Hematopoietic multipotent progenitor cell treated with erythropoietin and hydrocortisone succinate and interleukin-3 and kit ligand, for 8 days (in vitro differentiated cells): ENCODE data around the gene PCDHB11.
"Not testable (repeated sequence)": the region's sequence is repeated elsewhere in the genome, so short reads cannot be mapped to it uniquely, and the experiment has no call there.

Experiments
- DNase-seq: peaks from one replicate; pipeline ENCODE4 v3.0.0-alpha.2; 2015

Gene PCDHB11

DNA sequence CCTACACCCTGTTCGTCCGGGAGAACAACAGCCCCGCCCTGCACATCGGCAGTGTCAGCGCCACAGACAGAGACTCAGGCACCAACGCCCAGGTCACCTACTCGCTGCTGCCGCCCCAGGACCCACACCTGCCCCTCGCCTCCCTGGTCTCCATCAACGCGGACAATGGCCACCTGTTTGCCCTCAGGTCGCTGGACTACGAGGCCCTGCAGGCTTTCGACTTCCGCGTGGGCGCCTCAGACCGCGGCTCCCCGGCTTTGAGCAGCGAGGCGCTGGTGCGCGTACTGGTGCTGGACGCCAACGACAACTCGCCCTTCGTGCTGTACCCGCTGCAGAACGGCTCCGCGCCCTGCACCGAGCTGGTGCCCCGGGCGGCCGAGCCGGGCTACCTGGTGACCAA lies 10.7 kb upstream of the PCDHB11 start:
- not testable (repeated sequence) for DNase-seq

DNA sequence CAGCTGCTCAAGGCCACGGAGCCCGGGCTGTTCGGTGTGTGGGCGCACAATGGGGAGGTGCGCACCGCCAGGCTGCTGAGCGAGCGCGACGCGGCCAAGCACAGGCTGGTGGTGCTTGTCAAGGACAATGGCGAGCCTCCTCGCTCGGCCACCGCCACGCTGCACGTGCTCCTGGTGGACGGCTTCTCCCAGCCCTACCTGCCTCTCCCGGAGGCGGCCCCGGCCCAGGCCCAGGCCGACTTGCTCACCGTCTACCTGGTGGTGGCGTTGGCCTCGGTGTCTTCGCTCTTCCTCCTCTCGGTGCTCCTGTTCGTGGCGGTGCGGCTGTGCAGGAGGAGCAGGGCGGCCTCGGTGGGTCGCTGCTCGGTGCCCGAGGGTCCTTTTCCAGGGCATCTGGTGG lies 10.3 kb upstream of the PCDHB11 start:
- not testable (repeated sequence) for DNase-seq

DNA sequence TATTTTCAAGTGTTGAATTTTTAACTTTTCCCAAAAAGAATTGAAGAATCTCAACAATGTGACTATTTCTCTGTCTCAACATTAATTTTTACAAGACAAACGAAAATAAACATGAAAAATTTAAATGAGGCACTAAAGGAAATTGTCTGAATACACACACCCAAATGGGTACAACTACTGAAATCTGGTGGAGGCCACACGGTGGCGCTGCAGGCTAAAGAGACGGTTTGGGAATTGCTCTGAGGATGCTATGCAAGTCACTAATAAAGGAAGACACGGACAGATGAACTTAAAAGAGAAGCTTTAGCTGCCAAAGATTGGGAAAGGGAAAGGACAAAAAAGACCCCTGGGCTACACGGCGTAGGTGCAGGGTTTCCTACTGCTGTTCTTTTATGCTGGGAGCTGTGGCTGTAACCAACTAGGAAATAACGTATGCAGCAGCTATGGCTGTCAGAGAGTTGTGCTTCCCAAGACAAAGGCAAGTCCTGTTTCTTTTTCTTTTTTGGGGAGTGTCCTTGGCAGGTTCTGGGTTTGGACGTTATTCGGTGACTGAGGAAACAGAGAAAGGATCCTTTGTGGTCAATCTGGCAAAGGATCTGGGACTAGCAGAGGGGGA lies 7.2 kb upstream of the PCDHB11 start, which contains the start of gene PCDHB10:
Gene PCDHB10 (plus strand): TSS at position 244 of the 616 bp plus-strand sequence. CDS start 200 bp downstream, at position 444.
- peak; percentile 27 for DNase-seq

GRCh38 chr5:141194332-141194731 lies 5.1 kb upstream of the PCDHB11 start:
- not testable (repeated sequence) for DNase-seq

DNA sequence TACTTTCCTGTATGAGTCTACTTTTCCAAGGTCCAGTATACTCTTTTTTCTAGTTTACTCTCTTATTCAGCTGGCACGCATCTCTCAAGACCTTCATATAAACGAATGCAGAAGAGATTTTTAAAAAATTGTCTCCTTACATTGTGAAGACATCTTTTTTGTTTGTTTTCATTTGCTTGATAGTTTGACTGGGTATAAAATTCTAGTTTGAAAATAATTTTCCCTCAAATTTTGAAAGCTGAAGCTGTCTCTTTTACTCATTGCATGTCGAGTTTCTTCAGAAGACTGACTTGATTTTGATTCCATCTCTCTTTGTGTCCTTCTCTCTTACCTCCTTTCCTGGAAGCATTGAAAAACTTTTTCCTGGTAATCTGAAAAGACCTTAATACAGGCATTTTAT lies 3.1 kb upstream of the PCDHB11 start:
- no peak for DNase-seq

DNA sequence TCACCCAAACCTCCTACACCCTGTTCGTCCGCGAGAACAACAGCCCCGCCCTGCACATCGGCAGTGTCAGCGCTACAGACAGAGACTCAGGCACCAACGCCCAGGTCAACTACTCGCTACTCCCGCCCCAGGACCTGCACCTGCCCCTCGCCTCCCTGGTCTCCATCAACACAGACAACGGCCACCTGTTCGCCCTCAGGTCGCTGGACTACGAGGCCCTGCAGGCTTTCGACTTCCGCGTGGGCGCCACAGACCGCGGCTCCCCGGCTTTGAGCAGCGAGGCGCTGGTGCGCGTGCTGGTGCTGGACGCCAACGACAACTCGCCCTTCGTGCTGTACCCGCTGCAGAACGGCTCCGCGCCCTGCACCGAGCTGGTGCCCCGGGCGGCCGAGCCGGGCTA lies 1.7 kb downstream of the PCDHB11 start:
- DNase-seq = not testable (repeated sequence)

GRCh38 chr5:141201646-141202045 lies 2.2 kb downstream of the PCDHB11 start:
- not testable (repeated sequence) for DNase-seq

DNA sequence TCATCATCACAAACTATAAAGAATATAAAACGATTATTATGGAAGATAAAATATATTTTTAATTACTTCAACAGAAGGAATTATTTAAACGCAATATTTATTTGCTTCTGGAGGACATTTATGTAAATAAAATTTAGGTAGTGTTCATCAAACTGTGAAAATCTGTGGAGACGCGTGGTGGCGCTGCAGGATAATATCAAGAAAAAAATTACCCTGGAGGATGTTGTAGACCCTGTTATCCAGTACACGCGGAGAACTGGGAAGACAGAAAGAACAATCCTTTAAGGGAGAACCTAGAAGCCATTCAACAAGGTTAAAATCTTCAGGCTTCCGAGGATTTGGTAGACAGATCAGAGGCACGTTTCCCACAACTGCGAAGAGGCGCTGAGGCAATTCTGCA lies 9.1 kb downstream of the PCDHB11 start, which contains the start of gene PCDHB12:
Gene PCDHB12 (plus strand): TSS at position 242 of the 400 bp plus-strand sequence. CDS start 189 bp downstream, outside the sequence.
- no peak for DNase-seq

DNA sequence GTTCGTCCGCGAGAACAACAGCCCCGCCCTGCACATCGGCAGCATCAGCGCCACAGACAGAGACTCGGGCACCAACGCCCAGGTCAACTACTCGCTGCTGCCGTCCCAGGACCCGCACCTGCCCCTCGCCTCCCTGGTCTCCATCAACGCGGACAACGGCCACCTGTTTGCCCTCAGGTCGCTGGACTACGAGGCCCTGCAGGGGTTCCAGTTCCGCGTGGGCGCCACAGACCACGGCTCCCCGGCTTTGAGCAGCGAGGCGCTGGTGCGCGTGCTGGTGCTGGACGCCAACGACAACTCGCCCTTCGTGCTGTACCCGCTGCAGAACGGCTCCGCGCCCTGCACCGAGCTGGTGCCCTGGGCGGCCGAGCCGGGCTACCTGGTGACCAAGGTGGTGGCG lies 10.9 kb downstream of the PCDHB11 start:
- DNase-seq = not testable (repeated sequence)

GRCh38 chr5:141210849-141211248 lies 11.4 kb downstream of the PCDHB11 start:
- not testable (repeated sequence) for DNase-seq

DNA sequence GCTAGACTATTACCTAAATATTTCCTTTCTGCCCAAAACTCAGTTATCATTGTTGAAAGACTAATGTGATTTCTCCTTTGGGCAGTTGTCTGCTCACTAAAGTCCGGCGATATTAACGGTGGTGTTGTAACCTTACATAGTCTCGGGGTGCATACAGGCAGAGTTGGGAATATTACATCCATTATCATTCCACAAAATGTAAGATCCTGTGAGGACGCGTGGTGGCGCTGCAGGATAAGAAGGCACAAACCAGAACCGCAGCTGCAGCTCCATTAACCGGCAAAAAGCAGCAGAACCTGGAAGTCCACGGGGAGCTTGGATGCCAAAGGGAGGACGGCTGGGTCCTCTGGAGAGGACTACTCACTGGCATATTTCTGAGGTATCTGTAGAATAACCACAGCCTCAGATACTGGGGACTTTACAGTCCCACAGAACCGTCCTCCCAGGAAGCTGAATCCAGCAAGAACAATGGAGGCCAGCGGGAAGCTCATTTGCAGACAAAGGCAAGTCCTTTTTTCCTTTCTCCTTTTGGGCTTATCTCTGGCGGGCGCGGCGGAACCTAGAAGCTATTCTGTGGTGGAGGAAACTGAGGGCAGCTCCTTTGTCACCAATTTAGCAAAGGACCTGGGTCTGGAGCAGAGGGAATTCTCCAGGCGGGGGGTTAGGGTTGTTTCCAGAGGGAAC lies 14.4 kb downstream of the PCDHB11 start, which contains the start of gene PCDHB13:
Gene PCDHB13 (plus strand): TSS at position 264 of the 684 bp plus-strand sequence. CDS start 205 bp downstream, at position 469.
- DNase-seq = peak; percentile 3

- DNase-seq = not testable (repeated sequence)
These were observed 15.2 kb downstream of the PCDHB11 start for GRCh38 chr5:141214583-141214982.

GRCh38 chr5:141215504-141215903 lies 16.1 kb downstream of the PCDHB11 start:
- not testable (repeated sequence) for DNase-seq

GRCh38 chr5:141216035-141216434 lies 16.6 kb downstream of the PCDHB11 start:
- DNase-seq = not testable (repeated sequence)

GRCh38 chr5:141223112-141223783 lies 23.8 kb downstream of the PCDHB11 start, which contains the start of gene PCDHB14:
Gene PCDHB14 (plus strand): TSS chr5:141223343. CDS start chr5:141223506, 163 bp downstream.
- DNase-seq = no peak

DNA sequence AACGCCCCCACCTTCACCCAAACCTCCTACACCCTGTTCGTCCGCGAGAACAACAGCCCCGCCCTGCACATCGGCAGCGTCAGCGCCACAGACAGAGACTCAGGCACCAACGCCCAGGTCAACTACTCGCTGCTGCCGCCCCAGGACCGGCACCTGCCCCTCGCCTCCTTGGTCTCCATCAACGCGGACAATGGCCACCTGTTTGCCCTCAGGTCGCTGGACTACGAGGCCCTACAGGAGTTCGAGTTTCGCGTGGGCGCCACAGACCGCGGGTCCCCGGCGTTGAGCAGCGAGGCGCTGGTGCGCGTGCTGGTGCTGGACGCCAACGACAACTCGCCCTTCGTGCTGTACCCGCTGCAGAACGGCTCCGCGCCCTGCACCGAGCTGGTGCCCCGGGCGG lies 25.4 kb downstream of the PCDHB11 start:
- DNase-seq = not testable (repeated sequence)

DNA sequence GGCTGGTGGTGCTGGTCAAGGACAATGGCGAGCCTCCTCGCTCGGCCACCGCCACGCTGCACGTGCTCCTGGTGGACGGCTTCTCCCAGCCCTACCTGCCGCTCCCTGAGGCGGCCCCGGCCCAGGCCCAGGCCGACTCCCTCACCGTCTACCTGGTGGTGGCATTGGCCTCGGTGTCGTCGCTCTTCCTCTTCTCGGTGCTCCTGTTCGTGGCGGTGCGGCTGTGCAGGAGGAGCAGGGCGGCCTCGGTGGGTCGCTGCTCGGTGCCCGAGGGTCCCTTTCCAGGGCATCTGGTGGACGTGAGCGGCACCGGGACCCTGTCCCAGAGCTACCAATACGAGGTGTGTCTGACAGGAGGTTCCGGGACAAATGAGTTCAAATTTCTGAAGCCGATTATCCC lies 26.0 kb downstream of the PCDHB11 start:
- not testable (repeated sequence) for DNase-seq

- DNase-seq = no peak
These were observed 34.8 kb downstream of the PCDHB11 start for GRCh38 chr5:141234109-141234667.

- not testable (repeated sequence) for DNase-seq
These were observed 36.5 kb downstream of the PCDHB11 start for GRCh38 chr5:141235922-141236321.

GRCh38 chr5:141236516-141237313 lies 37.3 kb downstream of the PCDHB11 start:
- DNase-seq = no peak

DNA sequence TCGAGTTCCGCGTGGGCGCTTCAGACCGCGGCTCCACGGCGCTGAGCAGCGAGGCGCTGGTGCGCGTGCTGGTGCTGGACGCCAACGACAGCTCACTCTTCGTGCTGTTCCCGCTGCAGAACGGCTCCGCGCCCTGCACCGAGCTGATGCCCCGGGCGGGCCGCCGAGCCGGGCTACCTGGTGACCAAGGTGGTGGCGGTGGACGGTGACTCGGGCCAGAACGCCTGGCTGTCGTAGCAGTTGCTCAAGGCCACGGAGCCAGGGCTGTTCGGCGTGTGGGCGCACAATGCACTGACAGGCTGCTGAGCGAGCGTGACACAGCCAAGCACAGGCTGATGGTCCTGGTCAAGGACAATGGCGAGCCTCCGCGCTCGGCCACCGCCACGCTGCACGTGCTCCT lies 42.1 kb downstream of the PCDHB11 start:
- no peak for DNase-seq

DNA sequence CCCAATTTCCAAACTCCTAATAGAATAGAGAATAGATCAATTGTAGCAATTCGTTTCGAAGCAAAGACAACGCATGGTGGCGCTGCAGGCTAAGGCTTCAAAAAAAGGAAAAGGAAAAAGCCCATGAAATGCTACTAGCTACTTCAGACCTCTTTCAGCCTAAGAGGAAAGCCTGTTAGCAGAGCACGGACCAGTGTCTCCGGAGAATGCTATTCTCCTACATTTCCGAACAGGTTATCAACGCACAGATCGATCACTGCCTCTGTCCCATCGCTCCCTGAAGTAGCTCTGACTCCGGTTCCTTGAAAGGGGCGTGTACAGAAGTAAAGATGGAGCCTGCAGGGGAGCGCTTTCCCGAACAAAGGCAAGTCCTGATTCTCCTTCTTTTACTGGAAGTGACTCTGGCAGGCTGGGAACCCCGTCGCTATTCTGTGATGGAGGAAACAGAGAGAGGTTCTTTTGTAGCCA lies 45.9 kb downstream of the PCDHB11 start, which contains the start of gene PCDHB15:
Gene PCDHB15 (plus strand): TSS at position 146 of the 468 bp plus-strand sequence. CDS start 184 bp downstream, at position 330.
- peak; percentile 3 for DNase-seq
